Activated CD4-positive, CD25-positive, alpha-beta regulatory T cell (primary cell): Measurements from ENCODE around the gene SFI1.

ENCODE experiments used
- DNase-seq, 4 experiments: peaks; one replicate each; lab custom pipeline; 2025; lab: John Stamatoyannopoulos, UW

SFI1 gene

GRCh38 chr22:31635638-31636306 lies 139.4 kb downstream of the SFI1 start:
- no peak for DNase-seq

- no peak for DNase-seq
Observed at GRCh38 chr22:31637447-31637890, 141.1 kb downstream of the SFI1 start.

- no peak for DNase-seq
Observed at GRCh38 chr22:31637891-31638618, 141.7 kb downstream of the SFI1 start.

GRCh38 chr22:31639436-31640039 lies 143.2 kb downstream of the SFI1 start:
- DNase-seq: no peak

- no peak for DNase-seq
Observed at GRCh38 chr22:31646186-31647019, 150.1 kb downstream of the SFI1 start.

GRCh38 chr22:31647066-31647465 lies 150.7 kb downstream of the SFI1 start:
- DNase-seq: no peak

- no peak for DNase-seq
Observed at GRCh38 chr22:31647523-31648320, 151.4 kb downstream of the SFI1 start.

GRCh38 chr22:31650391-31650790 lies 154.1 kb downstream of the SFI1 start:
- DNase-seq: no peak

- DNase-seq: no peak
Observed at GRCh38 chr22:31651664-31652063, 155.3 kb downstream of the SFI1 start.

- DNase-seq: no peak
Observed at GRCh38 chr22:31652088-31652487, 155.8 kb downstream of the SFI1 start.

- DNase-seq: no peak
Observed at GRCh38 chr22:31652911-31653684, 156.8 kb downstream of the SFI1 start.

GRCh38 chr22:31653944-31654343 lies 157.6 kb downstream of the SFI1 start:
- no peak for DNase-seq

GRCh38 chr22:31654408-31654807 lies 158.1 kb downstream of the SFI1 start:
- DNase-seq: no peak

- no peak for DNase-seq
Observed at GRCh38 chr22:31659246-31659645, 162.9 kb downstream of the SFI1 start.

GRCh38 chr22:31660860-31661341 lies 164.6 kb downstream of the SFI1 start:
- peak in 1 of 4 experiments; percentile 4 for DNase-seq

- DNase-seq: peak; percentile 85 to 95 (median 94)
Observed at GRCh38 chr22:31661851-31662667, 165.7 kb downstream of the SFI1 start, which contains the start of gene PISD. Gene PISD, minus strand, starts transcription at chr22:31662215. Its CDS starts 7 bp downstream, at chr22:31662208.

GRCh38 chr22:31662668-31663037 lies 166.3 kb downstream of the SFI1 start:
- DNase-seq: no peak
